Ovary (tissue), 3 donors: Measurements from ENCODE around the gene HORMAD2.

Experiments
- CTCF ChIP-seq, 3 donors: fragments of 450-650 bp in 2 of 3; fragments of 200-600 bp in 1 of 3; IDR thresholded peaks; one replicate each; pipeline versions ENCODE4 v1.5.1 to v1.8.0; 2016 to 2022; ENCODE audit warnings: antibody characterized with exemption in 3 of 3, mild to moderate bottlenecking in 1 of 3
- EP300 ChIP-seq: sonication (generic); formaldehyde crosslinking; IDR thresholded peaks from one replicate; pipeline ENCODE4 v1.6.1; 2017; ENCODE audit warnings: antibody characterized with exemption
- POLR2A ChIP-seq: fragments of 450-650 bp; IDR thresholded peaks from one replicate; pipeline ENCODE4 v1.6.1; 2017; ENCODE audit warnings: antibody characterized with exemption, mild to moderate bottlenecking, moderate library complexity
- donor health status: DM: no; HTN: no; CAD: no.

- no peak for TF ChIP-seq POLR2A
- TF ChIP-seq CTCF (IDR thresholded peaks at IDR 0.05) = no peak
- TF ChIP-seq EP300 = no peak
Observed at GRCh38 chr22:30171008-30171407, 90.7 kb downstream of the HORMAD2 start.
